WTC11 (cell line): ENCODE measurements around the gene INHBC.

Experiments used
- CBFB ChIP-seq: sonication (generic); formaldehyde crosslinking; IDR thresholded peaks from 2 replicates; pipeline ENCODE4 v1.8.1; 2022; ENCODE audit warnings: mild to moderate bottlenecking, low read depth, missing genetic modification reagents
- JUN ChIP-seq: sonication (generic); formaldehyde crosslinking; IDR thresholded peaks from 2 replicates; pipeline ENCODE4 v1.8.0; 2023; ENCODE audit warnings: mild to moderate bottlenecking, missing genetic modification reagents
- NR3C1 ChIP-seq: sonication (generic); formaldehyde crosslinking; conservative IDR thresholded peaks from 2 replicates; pipeline ENCODE4 v1.8.1; 2023; ENCODE audit warnings: low read depth, mild to moderate bottlenecking, missing genetic modification reagents
- RELA ChIP-seq: sonication (generic); formaldehyde crosslinking; IDR thresholded peaks from 2 replicates; pipeline ENCODE4 v1.8.1; 2022; ENCODE audit warnings: missing genetic modification reagents, mild to moderate bottlenecking, borderline replicate concordance
- RORB ChIP-seq: fragments of 250-450 bp; sonication (Bioruptor Pico); IDR thresholded peaks from 2 replicates; pipeline ENCODE4 v1.9.0; 2021; ENCODE audit warnings: mild to moderate bottlenecking
- TP53 ChIP-seq: sonication (generic); formaldehyde crosslinking; IDR thresholded peaks from 2 replicates; pipeline ENCODE4 v1.8.1; 2023; ENCODE audit warnings: mild to moderate bottlenecking, missing genetic modification reagents
- ZBTB21 ChIP-seq: sonication (generic); formaldehyde crosslinking; IDR thresholded peaks from 2 replicates; pipeline ENCODE4 v1.8.1; 2023; ENCODE audit warnings: mild to moderate bottlenecking, missing genetic modification reagents, borderline replicate concordance
- ZNF232 ChIP-seq: sonication (generic); formaldehyde crosslinking; IDR thresholded peaks from 2 replicates; pipeline ENCODE4 v1.8.0; 2022; ENCODE audit warnings: mild to moderate bottlenecking, missing genetic modification reagents
- TF ChIP-seq, protein P1 (sequence below): fragments of 200-600 bp; IDR thresholded peaks from 2 replicates; pipeline ENCODE4 v1.8.0; 2022; ENCODE audit warnings: antibody characterized with exemption
- TF ChIP-seq, protein P2 (sequence below): sonication (generic); formaldehyde crosslinking; IDR thresholded peaks from 2 replicates; pipeline ENCODE4 v1.8.0; 2022; ENCODE audit warnings: mild to moderate bottlenecking, missing genetic modification reagents
- TF ChIP-seq, protein P3 (sequence below): sonication (generic); formaldehyde crosslinking; IDR thresholded peaks from 2 replicates; pipeline ENCODE4 v1.8.1; 2023; ENCODE audit warnings: mild to moderate bottlenecking, missing genetic modification reagents
- TF ChIP-seq, protein P4 (sequence below): sonication (generic); formaldehyde crosslinking; IDR thresholded peaks from 2 replicates; pipeline ENCODE4 v1.8.1; 2022; ENCODE audit warnings: mild to moderate bottlenecking, missing genetic modification reagents, moderate library complexity, borderline replicate concordance
- TF ChIP-seq, protein P5 (sequence below): sonication (generic); formaldehyde crosslinking; IDR thresholded peaks from 2 replicates; pipeline ENCODE4 v1.8.0; 2022; ENCODE audit warnings: mild to moderate bottlenecking, missing genetic modification reagents
- TF ChIP-seq, protein P6 (sequence below): sonication (generic); formaldehyde crosslinking; IDR thresholded peaks from 2 replicates; pipeline ENCODE4 v1.8.1; 2022; ENCODE audit warnings: low read depth, mild to moderate bottlenecking, moderate library complexity, missing genetic modification reagents, borderline replicate concordance

DNA sequence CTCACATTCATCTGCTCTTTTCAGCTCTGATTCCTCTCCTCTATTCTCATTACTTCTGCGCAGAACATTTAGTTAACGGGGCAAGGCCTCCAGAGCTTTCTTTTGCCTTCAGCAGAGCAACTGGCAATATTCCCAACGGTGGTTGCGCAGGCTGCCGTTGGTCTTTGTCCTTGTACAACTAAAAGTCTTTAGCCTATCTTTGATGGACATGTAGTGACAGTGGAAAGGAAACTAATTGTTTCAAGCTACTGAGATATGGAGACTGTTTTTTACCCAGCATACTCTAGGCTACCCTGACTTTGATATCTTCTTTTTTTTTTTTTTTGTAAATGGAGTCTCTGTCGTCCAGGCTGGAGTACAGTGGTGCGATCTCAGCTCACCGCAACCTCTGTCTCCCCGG lies 16.3 kb upstream of the INHBC start:
- TF ChIP-seq, protein P1, sequence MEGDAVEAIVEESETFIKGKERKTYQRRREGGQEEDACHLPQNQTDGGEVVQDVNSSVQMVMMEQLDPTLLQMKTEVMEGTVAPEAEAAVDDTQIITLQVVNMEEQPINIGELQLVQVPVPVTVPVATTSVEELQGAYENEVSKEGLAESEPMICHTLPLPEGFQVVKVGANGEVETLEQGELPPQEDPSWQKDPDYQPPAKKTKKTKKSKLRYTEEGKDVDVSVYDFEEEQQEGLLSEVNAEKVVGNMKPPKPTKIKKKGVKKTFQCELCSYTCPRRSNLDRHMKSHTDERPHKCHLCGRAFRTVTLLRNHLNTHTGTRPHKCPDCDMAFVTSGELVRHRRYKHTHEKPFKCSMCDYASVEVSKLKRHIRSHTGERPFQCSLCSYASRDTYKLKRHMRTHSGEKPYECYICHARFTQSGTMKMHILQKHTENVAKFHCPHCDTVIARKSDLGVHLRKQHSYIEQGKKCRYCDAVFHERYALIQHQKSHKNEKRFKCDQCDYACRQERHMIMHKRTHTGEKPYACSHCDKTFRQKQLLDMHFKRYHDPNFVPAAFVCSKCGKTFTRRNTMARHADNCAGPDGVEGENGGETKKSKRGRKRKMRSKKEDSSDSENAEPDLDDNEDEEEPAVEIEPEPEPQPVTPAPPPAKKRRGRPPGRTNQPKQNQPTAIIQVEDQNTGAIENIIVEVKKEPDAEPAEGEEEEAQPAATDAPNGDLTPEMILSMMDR = no peak
- TF ChIP-seq, protein P2, sequence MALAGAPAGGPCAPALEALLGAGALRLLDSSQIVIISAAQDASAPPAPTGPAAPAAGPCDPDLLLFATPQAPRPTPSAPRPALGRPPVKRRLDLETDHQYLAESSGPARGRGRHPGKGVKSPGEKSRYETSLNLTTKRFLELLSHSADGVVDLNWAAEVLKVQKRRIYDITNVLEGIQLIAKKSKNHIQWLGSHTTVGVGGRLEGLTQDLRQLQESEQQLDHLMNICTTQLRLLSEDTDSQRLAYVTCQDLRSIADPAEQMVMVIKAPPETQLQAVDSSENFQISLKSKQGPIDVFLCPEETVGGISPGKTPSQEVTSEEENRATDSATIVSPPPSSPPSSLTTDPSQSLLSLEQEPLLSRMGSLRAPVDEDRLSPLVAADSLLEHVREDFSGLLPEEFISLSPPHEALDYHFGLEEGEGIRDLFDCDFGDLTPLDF (CRISPR knock-in tag) = no peak
- TF ChIP-seq RELA (CRISPR knock-in tag) = no peak
- TF ChIP-seq, protein P3, sequence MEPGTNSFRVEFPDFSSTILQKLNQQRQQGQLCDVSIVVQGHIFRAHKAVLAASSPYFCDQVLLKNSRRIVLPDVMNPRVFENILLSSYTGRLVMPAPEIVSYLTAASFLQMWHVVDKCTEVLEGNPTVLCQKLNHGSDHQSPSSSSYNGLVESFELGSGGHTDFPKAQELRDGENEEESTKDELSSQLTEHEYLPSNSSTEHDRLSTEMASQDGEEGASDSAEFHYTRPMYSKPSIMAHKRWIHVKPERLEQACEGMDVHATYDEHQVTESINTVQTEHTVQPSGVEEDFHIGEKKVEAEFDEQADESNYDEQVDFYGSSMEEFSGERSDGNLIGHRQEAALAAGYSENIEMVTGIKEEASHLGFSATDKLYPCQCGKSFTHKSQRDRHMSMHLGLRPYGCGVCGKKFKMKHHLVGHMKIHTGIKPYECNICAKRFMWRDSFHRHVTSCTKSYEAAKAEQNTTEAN = no peak
- no peak for TF ChIP-seq TP53
- TF ChIP-seq NR3C1 (CRISPR knock-in tag) = no peak
- no peak for TF ChIP-seq RORB (CRISPR knock-in tag)
- TF ChIP-seq, protein P4, sequence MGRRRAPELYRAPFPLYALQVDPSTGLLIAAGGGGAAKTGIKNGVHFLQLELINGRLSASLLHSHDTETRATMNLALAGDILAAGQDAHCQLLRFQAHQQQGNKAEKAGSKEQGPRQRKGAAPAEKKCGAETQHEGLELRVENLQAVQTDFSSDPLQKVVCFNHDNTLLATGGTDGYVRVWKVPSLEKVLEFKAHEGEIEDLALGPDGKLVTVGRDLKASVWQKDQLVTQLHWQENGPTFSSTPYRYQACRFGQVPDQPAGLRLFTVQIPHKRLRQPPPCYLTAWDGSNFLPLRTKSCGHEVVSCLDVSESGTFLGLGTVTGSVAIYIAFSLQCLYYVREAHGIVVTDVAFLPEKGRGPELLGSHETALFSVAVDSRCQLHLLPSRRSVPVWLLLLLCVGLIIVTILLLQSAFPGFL (CRISPR knock-in tag) = no peak
- no peak for TF ChIP-seq CBFB (CRISPR knock-in tag)
- TF ChIP-seq ZNF232 (CRISPR knock-in tag) = no peak
- TF ChIP-seq, protein P5, sequence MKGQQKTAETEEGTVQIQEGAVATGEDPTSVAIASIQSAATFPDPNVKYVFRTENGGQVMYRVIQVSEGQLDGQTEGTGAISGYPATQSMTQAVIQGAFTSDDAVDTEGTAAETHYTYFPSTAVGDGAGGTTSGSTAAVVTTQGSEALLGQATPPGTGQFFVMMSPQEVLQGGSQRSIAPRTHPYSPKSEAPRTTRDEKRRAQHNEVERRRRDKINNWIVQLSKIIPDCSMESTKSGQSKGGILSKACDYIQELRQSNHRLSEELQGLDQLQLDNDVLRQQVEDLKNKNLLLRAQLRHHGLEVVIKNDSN (CRISPR knock-in tag) = no peak
- no peak for TF ChIP-seq ZBTB21
- TF ChIP-seq, protein P6, sequence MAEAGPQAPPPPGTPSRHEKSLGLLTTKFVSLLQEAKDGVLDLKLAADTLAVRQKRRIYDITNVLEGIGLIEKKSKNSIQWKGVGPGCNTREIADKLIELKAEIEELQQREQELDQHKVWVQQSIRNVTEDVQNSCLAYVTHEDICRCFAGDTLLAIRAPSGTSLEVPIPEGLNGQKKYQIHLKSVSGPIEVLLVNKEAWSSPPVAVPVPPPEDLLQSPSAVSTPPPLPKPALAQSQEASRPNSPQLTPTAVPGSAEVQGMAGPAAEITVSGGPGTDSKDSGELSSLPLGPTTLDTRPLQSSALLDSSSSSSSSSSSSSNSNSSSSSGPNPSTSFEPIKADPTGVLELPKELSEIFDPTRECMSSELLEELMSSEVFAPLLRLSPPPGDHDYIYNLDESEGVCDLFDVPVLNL = no peak
- TF ChIP-seq JUN = no peak
